Esophagus muscularis mucosa (tissue), 4 donors: Measurements from ENCODE around the gene SPINK1. TPM values are rescaled to one million over a fixed set of nuclear protein-coding genes. Genes with fewer than 3 reads are reported as not detected.
"Not testable (repeated sequence)": the region's sequence is repeated elsewhere in the genome, so short reads cannot be mapped to it uniquely, and the experiment has no call there.

ENCODE experiments used
- DNase-seq: peaks from one replicate; pipeline ENCODE4 v3.0.0-alpha.2; 2017; ENCODE audit errors: extremely low spot score
- H3K27ac ChIP-seq, 4 donors: fragments of 200-600 bp; sonication (generic); replicated peaks in 1 of 4; 1 replicate in 3 of 4; 2 replicates in 1 of 4; pipeline ENCODE4 v1.5.1; 2016 to 2019; ENCODE audit warnings: mild to moderate bottlenecking in 1 of 4
- H3K27me3 ChIP-seq, 4 donors: fragments of 200-600 bp; sonication (generic); one replicate each; pipeline versions ENCODE4 v1.5.1 to v1.6.0; 2016 to 2019
- H3K36me3 ChIP-seq, 4 donors: fragments of 200-600 bp; sonication (generic); one replicate each; pipeline ENCODE4 v1.5.1; 2016 to 2019
- H3K4me1 ChIP-seq, 4 donors: fragments of 200-600 bp; sonication (generic); one replicate each; pipeline ENCODE4 v1.5.1; 2016 to 2019
- H3K4me3 ChIP-seq, 4 donors: fragments of 200-600 bp; sonication (generic); 1 replicate in 2 of 4; 2 replicates in 2 of 4; pipeline ENCODE4 v1.5.1; 2016 to 2019; ENCODE audit warnings: mild to moderate bottlenecking in 4 of 4, moderate library complexity in 1 of 4
- H3K9me3 ChIP-seq, 4 donors: fragments of 200-600 bp; sonication (generic); 1 replicate in 3 of 4; 2 replicates in 1 of 4; pipeline ENCODE4 v1.5.1; 2016 to 2019
- CTCF ChIP-seq, 3 experiments: fragments of 200-600 bp in 2 of 3; fragments of 450-650 bp in 1 of 3; sonication (generic) in 2 of 3; IDR thresholded peaks; one replicate each; pipeline ENCODE4 v1.5.1; 2017 to 2019; ENCODE audit warnings: antibody characterized with exemption in 3 of 3, mild to moderate bottlenecking in 2 of 3, moderate library complexity in 1 of 3
- EP300 ChIP-seq: sonication (generic); formaldehyde crosslinking; IDR thresholded peaks from one replicate; pipeline ENCODE4 v1.6.1; 2017; ENCODE audit warnings: antibody characterized with exemption
- POLR2A ChIP-seq: fragments of 450-650 bp; IDR thresholded peaks from one replicate; pipeline ENCODE4 v1.6.1; 2017; ENCODE audit warnings: antibody characterized with exemption, moderate library complexity, mild to moderate bottlenecking, low read depth
- POLR2AphosphoS5 ChIP-seq, 2 donors: sonication (generic); formaldehyde crosslinking; IDR thresholded peaks; one replicate each; pipeline ENCODE4 v1.6.1; 2017; ENCODE audit warnings: antibody characterized with exemption in 2 of 2
- WGBS: methylation state at CpG from one replicate; pipeline ENCODE4 v1.1.5; 2018; 5-methylcytosine and 5-hydroxymethylcytosine counted together
- intact Hi-C: fragments of 100-400 bp; cut with DNase I; formaldehyde crosslinking; loops from one replicate; pipeline ENCODE4 v1.15.1; 2023
- total RNA-seq, 4 donors: library from RNA; depleted of rRNA; stranded (reverse); fragments of >200 nt; gene quantifications; one replicate each; pipeline versions ENCODE4 v1.1.0 to v1.2.1, GENCODE V29; 2016

The SPINK1 gene
- total RNA-seq, 4 donors from 2014 or later: not detected

- Histone ChIP-seq H3K9me3 (no peaks in the 10 kb centered on the region), H3K4me1 (no peaks in the 10 kb centered on the region), H3K4me3 (no peak overlapping the region), H3K36me3 (no peaks in the 10 kb centered on the region), H3K27ac (no peak overlapping the region), H3K27me3 (no peaks in the 10 kb centered on the region)
- intact Hi-C loops: no loop called here
- TF ChIP-seq POLR2A (no peak), CTCF (IDR thresholded peaks at IDR 0.05) (no peak)
- WGBS: 88% methylated on average over 3 of the region's 3 CpGs
- no peak for DNase-seq
These were observed 5.0 kb upstream of the SPINK1 start for GRCh38 chr5:147836439-147836838.

- no peaks in the 10 kb centered on the region for H3K9me3 ChIP-seq
- H3K27me3 ChIP-seq: no peaks in the 10 kb centered on the region
- H3K4me3 ChIP-seq: no peak overlapping the region
- intact Hi-C loops: no loop called here
- H3K4me1 ChIP-seq: no peaks in the 10 kb centered on the region
- TF ChIP-seq CTCF (IDR thresholded peaks at IDR 0.05): no peak
- no peak for TF ChIP-seq POLR2AphosphoS5 (IDR thresholded peaks at IDR 0.05)
- no peak for TF ChIP-seq EP300
- no peak for TF ChIP-seq POLR2A
- 34% methylated on average over 2 of the region's 2 CpGs for WGBS
- no peaks in the 10 kb centered on the region for H3K36me3 ChIP-seq
- no peak overlapping the region for H3K27ac ChIP-seq
- DNase-seq: no peak
These were observed 3.9 kb upstream of the SPINK1 start for GRCh38 chr5:147835386-147835798.

- Histone ChIP-seq H3K4me1 (no peaks in the 10 kb centered on the region), H3K27ac (no peak overlapping the region), H3K27me3 (no peaks in the 10 kb centered on the region), H3K4me3 (no peak overlapping the region), H3K36me3 (no peaks in the 10 kb centered on the region), H3K9me3 (no peaks in the 10 kb centered on the region)
- intact Hi-C loops: no loop called here
- no peak for DNase-seq
- WGBS: 91% methylated on average over 1 of the region's 1 CpG
- TF ChIP-seq POLR2A (no peak), EP300 (no peak), POLR2AphosphoS5 (IDR thresholded peaks at IDR 0.05) (no peak), CTCF (IDR thresholded peaks at IDR 0.05) (no peak)
These were observed 1.1 kb upstream of the SPINK1 start for GRCh38 chr5:147832541-147832940.

- H3K27me3 ChIP-seq: no peaks in the 10 kb centered on the region
- no peaks in the 10 kb centered on the region for H3K36me3 ChIP-seq
- no peak for TF ChIP-seq CTCF (IDR thresholded peaks at IDR 0.05)
- intact Hi-C loops: no loop called here
- H3K27ac ChIP-seq: no peak overlapping the region
- no peaks in the 10 kb centered on the region for H3K4me1 ChIP-seq
- no peak for DNase-seq
- H3K9me3 ChIP-seq: no peaks in the 10 kb centered on the region
- H3K4me3 ChIP-seq: no peak overlapping the region
These were observed 1.4 kb downstream of the SPINK1 start for GRCh38 chr5:147830035-147830434.

- H3K4me1 ChIP-seq, H3K27me3 ChIP-seq, DNase-seq, intact Hi-C loops, H3K9me3 ChIP-seq, H3K4me3 ChIP-seq, H3K36me3 ChIP-seq, H3K27ac ChIP-seq: not testable (repeated sequence)
- WGBS: 90% methylated on average over 5 of the region's 5 CpGs
These were observed 4.5 kb downstream of the SPINK1 start for GRCh38 chr5:147827017-147827416.
